ENCODE measurements around the gene TMEM168. TPM values are rescaled to one million over a fixed set of nuclear protein-coding genes. Genes with fewer than 3 reads are reported as not detected.

TMEM168 gene
- polyA plus RNA-seq, 3 donors: 7.0 to 14.7 (median 14.6) TPM

DNA sequence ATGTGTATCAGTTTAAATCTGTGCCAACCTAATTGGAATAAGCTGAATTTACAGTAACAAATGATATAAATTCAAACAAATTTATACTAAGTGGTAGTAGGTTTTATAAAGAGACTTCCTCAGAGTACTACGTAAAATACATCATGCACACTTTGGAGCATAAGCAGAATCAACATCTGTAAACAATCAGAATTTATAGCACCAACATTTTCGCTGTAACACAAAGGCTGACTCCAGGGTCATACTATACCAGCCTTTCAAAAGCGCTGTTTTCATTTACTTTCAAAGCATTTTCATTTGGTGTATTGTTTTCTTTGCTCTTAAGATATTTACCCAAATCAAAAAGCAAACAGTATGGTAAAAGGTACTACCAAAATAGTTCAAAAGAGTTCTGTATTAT lies 29.3 kb upstream of the TMEM168 start:
- Mint-ChIP-seq H3K36me3 (peaks cover 6 to 15% of the 10 kb centered on the region in 2 donors), H3K4me1 (no peaks in the 10 kb centered on the region), H3K4me3 (no peak overlapping the region), H3K27me3 (ENCODE audit: low read depth in 3 of 3) (no peaks in the 10 kb centered on the region), H3K9me3 (peaks cover 0 to 16% (median 2%) of the 10 kb centered on the region in 7 donors), H3K27ac (no peak overlapping the region)
- WGBS (ENCODE audit: insufficient coverage): no CpG with 5 or more reads among the region's 3 CpGs
- H3K27me3 ChIP-seq (ENCODE audit: control insufficient read depth in 2 of 2, insufficient read depth in 2 of 2, low read length in 2 of 2): no peaks in the 10 kb centered on the region
- no peak overlapping the region for H3K27ac ChIP-seq (ENCODE audit: low read depth in 1 of 2, low read length in 2 of 2)
- H3K79me2 ChIP-seq (ENCODE audit: insufficient read depth, low read length): no peaks in the 10 kb centered on the region
- no peaks in the 10 kb centered on the region for H4K20me1 ChIP-seq (ENCODE audit: insufficient read depth, low read length)
- intact Hi-C loops (cut with micrococcal nuclease): no loop called here
- H3K4me2 ChIP-seq (replicated peaks; ENCODE audit: extremely low read depth, low read length, poor library complexity, severe bottlenecking): no peak overlapping the region
- H3K9me3 ChIP-seq (replicated peaks in 1 of 2; ENCODE audit: control insufficient read depth in 1 of 2, insufficient read depth in 1 of 2, low read length in 2 of 2): no peaks in the 10 kb centered on the region
- H3K4me3 ChIP-seq (replicated peaks in 1 of 3; ENCODE audit: low read depth in 2 of 3, low read length in 3 of 3): no peak overlapping the region
- DNase-seq: no peak
- no peaks in the 10 kb centered on the region for H3K4me1 ChIP-seq (ENCODE audit: control insufficient read depth in 1 of 2, insufficient read depth in 2 of 2, low read length in 2 of 2)
- H3K36me3 ChIP-seq (replicated peaks in 1 of 2; ENCODE audit: control insufficient read depth in 1 of 2, insufficient read depth in 2 of 2, low read length in 2 of 2): peaks cover 9 to 15% of the 10 kb centered on the region in 2 donors
- TF ChIP-seq, protein P1, sequence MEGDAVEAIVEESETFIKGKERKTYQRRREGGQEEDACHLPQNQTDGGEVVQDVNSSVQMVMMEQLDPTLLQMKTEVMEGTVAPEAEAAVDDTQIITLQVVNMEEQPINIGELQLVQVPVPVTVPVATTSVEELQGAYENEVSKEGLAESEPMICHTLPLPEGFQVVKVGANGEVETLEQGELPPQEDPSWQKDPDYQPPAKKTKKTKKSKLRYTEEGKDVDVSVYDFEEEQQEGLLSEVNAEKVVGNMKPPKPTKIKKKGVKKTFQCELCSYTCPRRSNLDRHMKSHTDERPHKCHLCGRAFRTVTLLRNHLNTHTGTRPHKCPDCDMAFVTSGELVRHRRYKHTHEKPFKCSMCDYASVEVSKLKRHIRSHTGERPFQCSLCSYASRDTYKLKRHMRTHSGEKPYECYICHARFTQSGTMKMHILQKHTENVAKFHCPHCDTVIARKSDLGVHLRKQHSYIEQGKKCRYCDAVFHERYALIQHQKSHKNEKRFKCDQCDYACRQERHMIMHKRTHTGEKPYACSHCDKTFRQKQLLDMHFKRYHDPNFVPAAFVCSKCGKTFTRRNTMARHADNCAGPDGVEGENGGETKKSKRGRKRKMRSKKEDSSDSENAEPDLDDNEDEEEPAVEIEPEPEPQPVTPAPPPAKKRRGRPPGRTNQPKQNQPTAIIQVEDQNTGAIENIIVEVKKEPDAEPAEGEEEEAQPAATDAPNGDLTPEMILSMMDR (IDR thresholded peaks at IDR 0.05): no peak
- H3K9ac ChIP-seq (ENCODE audit: insufficient read depth, low read length, poor library complexity, severe bottlenecking): no peak overlapping the region
- no peak overlapping the region for H2AFZ ChIP-seq (ENCODE audit: insufficient read depth, low read depth, low read length, poor library complexity, severe bottlenecking)

DNA sequence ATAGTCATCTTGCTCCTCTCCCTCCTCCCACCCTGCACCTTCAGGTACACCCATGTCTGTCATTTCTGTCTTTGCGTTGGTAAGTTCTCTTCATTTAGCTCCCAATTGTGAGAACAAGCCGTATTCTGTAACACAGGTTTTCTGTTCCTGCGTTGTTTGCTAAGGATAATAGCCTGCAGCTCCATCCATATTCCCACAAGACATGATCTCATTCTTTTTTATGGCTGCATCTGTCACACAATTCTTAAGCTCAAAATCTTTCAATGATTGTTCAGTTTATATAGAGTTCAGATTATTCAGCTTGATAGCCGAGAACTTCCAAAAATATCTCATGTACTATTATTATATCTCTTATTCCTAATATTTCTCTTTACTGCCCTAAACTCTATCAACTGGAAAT lies 16.0 kb upstream of the TMEM168 start:
- Histone ChIP-seq H3K79me2 (ENCODE audit: insufficient read depth, low read length) (no peaks in the 10 kb centered on the region), H3K9ac (ENCODE audit: insufficient read depth, low read length, poor library complexity, severe bottlenecking) (no peak overlapping the region), H3K36me3 (replicated peaks in 1 of 2; ENCODE audit: control insufficient read depth in 1 of 2, insufficient read depth in 2 of 2, low read length in 2 of 2) (no peaks in the 10 kb centered on the region), H2AFZ (ENCODE audit: insufficient read depth, low read depth, low read length, poor library complexity, severe bottlenecking) (no peak overlapping the region), H3K4me1 (ENCODE audit: control insufficient read depth in 1 of 2, insufficient read depth in 2 of 2, low read length in 2 of 2) (no peaks in the 10 kb centered on the region), H3K9me3 (replicated peaks in 1 of 2; ENCODE audit: control insufficient read depth in 1 of 2, insufficient read depth in 1 of 2, low read length in 2 of 2) (no peaks in the 10 kb centered on the region), H3K4me3 (replicated peaks in 1 of 3; ENCODE audit: low read depth in 2 of 3, low read length in 3 of 3) (no peak overlapping the region), H4K20me1 (ENCODE audit: insufficient read depth, low read length) (no peaks in the 10 kb centered on the region), H3K4me2 (replicated peaks; ENCODE audit: extremely low read depth, low read length, poor library complexity, severe bottlenecking) (no peak overlapping the region), H3K27ac (ENCODE audit: low read depth in 1 of 2, low read length in 2 of 2) (no peak overlapping the region), H3K27me3 (ENCODE audit: control insufficient read depth in 2 of 2, insufficient read depth in 2 of 2, low read length in 2 of 2) (no peaks in the 10 kb centered on the region)
- TF ChIP-seq, protein P1 (IDR thresholded peaks at IDR 0.05): no peak
- intact Hi-C loops (cut with micrococcal nuclease): no loop called here
- Mint-ChIP-seq H3K4me1 (no peaks in the 10 kb centered on the region), H3K27me3 (ENCODE audit: low read depth in 3 of 3) (peaks cover 0 to 2% (median 0%) of the 10 kb centered on the region in 3 donors), H3K4me3 (no peak overlapping the region), H3K36me3 (no peaks in the 10 kb centered on the region), H3K9me3 (no peaks in the 10 kb centered on the region), H3K27ac (no peak overlapping the region)
- WGBS (ENCODE audit: insufficient coverage): 98% methylated on average over 3 of the region's 4 CpGs
- no peak for DNase-seq

Measured in CD14-positive monocyte (primary cell).